Naive thymus-derived CD4-positive, alpha-beta T cell (primary cell): Measurements from ENCODE around the gene ZFYVE9. TPM values are rescaled to one million over a fixed set of nuclear protein-coding genes. Genes with fewer than 3 reads are reported as not detected.

Experiments used
- ATAC-seq: fragments of 150-1000 bp; cut with Tn5 transposase; 2 replicates; pipeline ENCODE4 v1.10.0; 2021; ENCODE audit warnings: mild to moderate bottlenecking, moderate library complexity
- CTCF ChIA-PET: fragments of 350-600 bp; sonication (Branson Sonifier 250); formaldehyde crosslinking; loops from one replicate; lab custom pipeline; 2021; ENCODE audit warnings: antibody characterized with exemption; lab: Charles Lee
- POLR2A ChIA-PET: fragments of 350-600 bp; sonication (Branson Sonifier 250); formaldehyde crosslinking; loops from one replicate; lab custom pipeline; 2021; ENCODE audit warnings: antibody characterized with exemption, inconsistent platforms; lab: Charles Lee
- DNase-seq, 9 donors: peaks; one replicate each; pipeline versions ENCODE4 v3.0.0 to v3.0.0-alpha.2; 2020 to 2022; ENCODE audit warnings: mixed read lengths in 1 of 9
- H3K27ac ChIP-seq: one replicate; pipeline ENCODE4 v1.7.0; 2013; ENCODE audit warnings: mild to moderate bottlenecking, low read depth, low read length, moderate library complexity
- H3K27me3 ChIP-seq, 2 donors: one replicate each; pipeline ENCODE4 v1.7.0; 2013; ENCODE audit warnings: low read length in 2 of 2, mild to moderate bottlenecking in 2 of 2, moderate library complexity in 2 of 2; ENCODE audit not compliant: control insufficient read depth in 2 of 2, insufficient read depth in 2 of 2
- H3K36me3 ChIP-seq, 3 experiments: 1 replicate in 2 of 3; 2 replicates in 1 of 3; pipeline ENCODE4 v1.7.0; 2013; ENCODE audit warnings: low read length in 3 of 3, mild to moderate bottlenecking in 3 of 3, moderate library complexity in 1 of 3; ENCODE audit not compliant: insufficient read depth in 3 of 3, control insufficient read depth in 2 of 3
- H3K4me1 ChIP-seq, 2 donors: one replicate each; pipeline ENCODE4 v1.7.0; 2013; ENCODE audit warnings: low read length in 2 of 2, mild to moderate bottlenecking in 2 of 2, moderate library complexity in 1 of 2; ENCODE audit not compliant: control insufficient read depth in 2 of 2, insufficient read depth in 2 of 2
- H3K4me3 ChIP-seq: 2 replicates; pipeline ENCODE4 v1.7.0; 2013; ENCODE audit warnings: mild to moderate bottlenecking, low read length
- H3K9me3 ChIP-seq, 3 experiments: 1 replicate in 2 of 3; 2 replicates in 1 of 3; pipeline ENCODE4 v1.7.0; 2013; ENCODE audit warnings: low read length in 3 of 3; ENCODE audit not compliant: control insufficient read depth in 2 of 3
- H3K27ac Mint-ChIP-seq, 9 donors: one replicate each; pipeline ENCODE4 v1.8.0; 2020 to 2022; ENCODE audit warnings: mixed read lengths in 9 of 9, mild to moderate bottlenecking in 8 of 9, moderate library complexity in 5 of 9, inconsistent platforms in 2 of 9
- H3K27me3 Mint-ChIP-seq, 5 donors: one replicate each; pipeline ENCODE4 v1.8.0; 2021 to 2022; ENCODE audit warnings: mixed read lengths in 5 of 5, mild to moderate bottlenecking in 1 of 5
- H3K36me3 Mint-ChIP-seq, 5 donors: one replicate each; pipeline ENCODE4 v1.8.0; 2020 to 2022; ENCODE audit warnings: mixed read lengths in 5 of 5, mild to moderate bottlenecking in 3 of 5, inconsistent platforms in 1 of 5
- H3K4me1 Mint-ChIP-seq, 7 donors: one replicate each; pipeline ENCODE4 v1.8.0; 2020 to 2022; ENCODE audit warnings: mixed read lengths in 7 of 7, mild to moderate bottlenecking in 3 of 7, inconsistent platforms in 1 of 7
- H3K4me3 Mint-ChIP-seq, 10 donors: one replicate each; pipeline ENCODE4 v1.8.0; 2020 to 2022; ENCODE audit warnings: mild to moderate bottlenecking in 10 of 10, mixed read lengths in 10 of 10, moderate library complexity in 6 of 10, inconsistent platforms in 2 of 10
- H3K9me3 Mint-ChIP-seq, 11 donors: one replicate each; pipeline ENCODE4 v1.8.0; 2020 to 2022; ENCODE audit warnings: mixed read lengths in 11 of 11, mild to moderate bottlenecking in 4 of 11, inconsistent platforms in 1 of 11, moderate library complexity in 1 of 11
- intact Hi-C, 2 donors: fragments of 100-400 bp; cut with micrococcal nuclease; formaldehyde crosslinking; loops; one replicate each; pipeline ENCODE4 v1.15.1; 2023
- polyA plus RNA-seq, 2 donors: library from polyadenylated mRNA; unstranded; fragments of 300-500 nt; fragmentation: Illumina TruSeq; gene quantifications; one replicate each; pipeline ENCODE4 v1.2.3, GENCODE V29; 2021
- total RNA-seq, 6 experiments: library from RNA in 5 of 6; stranded (reverse) in 5 of 6; gene quantifications; 1 replicate in 5 of 6; 2 replicates in 1 of 6; pipeline ENCODE4 v1.2.3 and lab custom pipeline; 2021 to 2026

The ZFYVE9 gene
- total and polyA plus RNA-seq, 7 experiments from 2014 or later: 1.8 to 13.9 (median 5.0) TPM

DNA sequence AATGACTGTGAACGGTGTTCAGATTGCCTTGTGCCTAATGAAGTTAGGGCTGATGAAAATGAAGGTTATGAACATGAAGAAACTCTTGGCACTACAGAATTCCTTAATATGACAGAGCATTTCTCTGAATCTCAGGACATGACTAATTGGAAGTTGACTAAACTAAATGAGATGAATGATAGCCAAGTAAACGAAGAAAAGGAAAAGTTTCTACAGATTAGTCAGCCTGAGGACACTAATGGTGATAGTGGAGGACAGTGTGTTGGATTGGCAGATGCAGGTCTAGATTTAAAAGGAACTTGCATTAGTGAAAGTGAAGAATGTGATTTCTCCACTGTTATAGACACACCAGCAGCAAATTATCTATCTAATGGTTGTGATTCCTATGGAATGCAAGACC, 96.6 kb downstream of the ZFYVE9 start:
- Mint-ChIP-seq H3K36me3 (peaks cover 0 to 24% (median 12%) of the 10 kb centered on the region in 5 donors), H3K27me3 (peaks cover 0 to 21% (median 0%) of the 10 kb centered on the region in 5 donors), H3K27ac (no peak overlapping the region), H3K4me3 (no peak overlapping the region), H3K4me1 (peaks cover 0 to 17% (median 1%) of the 10 kb centered on the region in 7 donors), H3K9me3 (no peaks in the 10 kb centered on the region)
- Histone ChIP-seq H3K4me3 (no peak overlapping the region), H3K27ac (no peak overlapping the region), H3K27me3 (no peaks in the 10 kb centered on the region), H3K36me3 (no peaks in the 10 kb centered on the region), H3K4me1 (no peaks in the 10 kb centered on the region), H3K9me3 (no peaks in the 10 kb centered on the region)
- CTCF ChIA-PET: no interaction called here
- ATAC-seq (no peak), DNase-seq (no peak)
- intact Hi-C loops: no loop called here
- POLR2A ChIA-PET: no interaction called here

DNA sequence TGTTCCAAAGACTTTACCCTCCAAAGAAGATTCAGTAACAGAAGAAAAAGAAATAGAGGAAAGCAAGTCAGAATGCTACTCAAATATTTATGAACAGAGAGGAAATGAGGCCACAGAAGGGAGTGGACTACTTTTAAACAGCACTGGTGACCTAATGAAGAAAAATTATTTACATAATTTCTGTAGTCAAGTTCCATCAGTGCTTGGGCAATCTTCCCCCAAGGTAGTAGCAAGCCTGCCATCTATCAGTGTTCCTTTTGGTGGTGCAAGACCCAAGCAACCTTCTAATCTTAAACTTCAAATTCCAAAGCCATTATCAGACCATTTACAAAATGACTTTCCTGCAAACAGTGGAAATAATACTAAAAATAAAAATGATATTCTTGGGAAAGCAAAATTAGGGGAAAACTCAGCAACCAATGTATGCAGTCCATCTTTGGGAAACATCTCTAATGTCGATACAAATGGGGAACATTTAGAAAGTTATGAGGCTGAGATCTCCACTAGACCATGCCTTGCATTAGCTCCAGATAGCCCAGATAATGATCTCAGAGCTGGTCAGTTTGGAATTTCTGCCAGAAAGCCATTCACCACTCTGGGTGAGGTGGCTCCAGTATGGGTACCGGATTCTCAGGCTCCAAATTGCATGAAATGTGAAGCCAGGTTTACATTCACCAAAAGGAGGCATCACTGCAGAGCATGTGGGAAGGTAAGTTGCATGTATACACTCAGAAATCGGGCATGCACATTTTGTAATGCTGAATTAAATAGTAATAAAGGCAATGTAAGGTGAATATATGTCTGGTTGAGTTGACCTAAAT, 97.2 kb downstream of the ZFYVE9 start:
- no peaks in the 10 kb centered on the region for H3K9me3 ChIP-seq
- DNase-seq: no peak
- no peaks in the 10 kb centered on the region for H3K4me1 ChIP-seq
- ATAC-seq: no peak
- no peak overlapping the region for H3K4me3 ChIP-seq
- H3K36me3 Mint-ChIP-seq: peaks cover 0 to 20% (median 12%) of the 10 kb centered on the region in 5 donors
- peaks cover 0 to 17% (median 1%) of the 10 kb centered on the region in 7 donors for H3K4me1 Mint-ChIP-seq
- H3K4me3 Mint-ChIP-seq: no peak overlapping the region
- H3K36me3 ChIP-seq: no peaks in the 10 kb centered on the region
- no peaks in the 10 kb centered on the region for H3K9me3 Mint-ChIP-seq
- intact Hi-C loops: no loop called here
- POLR2A ChIA-PET: no interaction called here
- H3K27ac Mint-ChIP-seq: peak overlapping the region in 1 of 9 donors; percentile 23
- H3K27ac ChIP-seq: no peak overlapping the region
- no peaks in the 10 kb centered on the region for H3K27me3 ChIP-seq
- CTCF ChIA-PET: no interaction called here
- H3K27me3 Mint-ChIP-seq: peaks cover 0 to 21% (median 0%) of the 10 kb centered on the region in 5 donors

- no peak overlapping the region for H3K27ac Mint-ChIP-seq
- no peak for DNase-seq
- Histone ChIP-seq H3K27ac (no peak overlapping the region), H3K4me1 (no peaks in the 10 kb centered on the region), H3K27me3 (no peaks in the 10 kb centered on the region), H3K4me3 (no peak overlapping the region), H3K36me3 (no peaks in the 10 kb centered on the region), H3K9me3 (no peaks in the 10 kb centered on the region)
- no peaks in the 10 kb centered on the region for H3K9me3 Mint-ChIP-seq
- no peak overlapping the region for H3K4me3 Mint-ChIP-seq
- H3K4me1 Mint-ChIP-seq: peaks cover 0 to 17% (median 1%) of the 10 kb centered on the region in 7 donors
- CTCF ChIA-PET: no interaction called here
- intact Hi-C loops: no loop called here
- POLR2A ChIA-PET: no interaction called here
- peak; percentile 54 for ATAC-seq
- H3K27me3 Mint-ChIP-seq: peaks cover 0 to 21% (median 0%) of the 10 kb centered on the region in 5 donors
- H3K36me3 Mint-ChIP-seq: peaks cover 0 to 16% (median 12%) of the 10 kb centered on the region in 5 donors
These were observed 97.8 kb downstream of the ZFYVE9 start for GRCh38 chr1:52239708-52240001.

DNA sequence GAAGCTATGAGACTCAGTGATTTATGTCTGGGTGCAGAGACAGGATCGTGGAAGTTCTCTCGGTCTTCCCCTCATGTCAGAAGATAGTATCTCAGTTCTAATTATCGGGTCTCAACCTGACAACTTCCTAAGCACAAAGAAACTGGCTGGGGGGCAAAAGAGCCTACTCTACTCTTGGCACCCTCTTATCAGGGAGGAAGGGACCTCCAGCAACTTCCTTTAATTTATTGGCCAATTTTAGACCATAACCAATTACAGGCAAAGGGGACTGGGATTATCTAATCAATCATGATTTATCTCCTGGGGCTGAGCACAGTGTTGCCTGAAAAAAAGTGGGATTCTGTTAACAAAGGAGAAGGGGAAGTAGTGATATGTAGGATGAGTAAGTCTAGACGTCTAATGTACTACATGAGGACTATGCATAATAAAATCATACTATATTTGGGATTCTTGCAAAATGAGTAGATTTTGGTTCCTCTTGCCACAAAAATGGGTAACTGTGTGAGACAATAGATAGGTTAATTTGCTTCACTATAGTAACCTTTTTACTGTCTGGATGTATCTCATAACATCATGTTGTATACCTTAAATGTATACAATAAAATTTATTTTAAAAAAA, 98.8 kb downstream of the ZFYVE9 start:
- Histone ChIP-seq H3K36me3 (no peaks in the 10 kb centered on the region), H3K27me3 (no peaks in the 10 kb centered on the region), H3K9me3 (no peaks in the 10 kb centered on the region), H3K4me3 (no peak overlapping the region), H3K27ac (no peak overlapping the region), H3K4me1 (no peaks in the 10 kb centered on the region)
- H3K4me3 Mint-ChIP-seq: no peak overlapping the region
- peaks cover 0 to 1% (median 0%) of the 10 kb centered on the region in 11 donors for H3K9me3 Mint-ChIP-seq
- peaks cover 0 to 18% (median 8%) of the 10 kb centered on the region in 5 donors for H3K36me3 Mint-ChIP-seq
- CTCF ChIA-PET: interaction anchor here (0.6 kb wide), 1 partner anchor 356 kb away, joined by 3 read pairs; no protein-coding TSS in a partner anchor
- no peak overlapping the region for H3K27ac Mint-ChIP-seq
- DNase-seq: no peak
- peaks cover 0 to 17% (median 1%) of the 10 kb centered on the region in 7 donors for H3K4me1 Mint-ChIP-seq
- POLR2A ChIA-PET: no interaction called here
- intact Hi-C loops: no loop called here
- peaks cover 0 to 17% (median 0%) of the 10 kb centered on the region in 5 donors for H3K27me3 Mint-ChIP-seq
- ATAC-seq: no peak

GRCh38 chr1:52243221-52243987, 101.5 kb downstream of the ZFYVE9 start:
- POLR2A ChIA-PET: no interaction called here
- peaks cover 0 to 9% (median 0%) of the 10 kb centered on the region in 5 donors for H3K27me3 Mint-ChIP-seq

DNA sequence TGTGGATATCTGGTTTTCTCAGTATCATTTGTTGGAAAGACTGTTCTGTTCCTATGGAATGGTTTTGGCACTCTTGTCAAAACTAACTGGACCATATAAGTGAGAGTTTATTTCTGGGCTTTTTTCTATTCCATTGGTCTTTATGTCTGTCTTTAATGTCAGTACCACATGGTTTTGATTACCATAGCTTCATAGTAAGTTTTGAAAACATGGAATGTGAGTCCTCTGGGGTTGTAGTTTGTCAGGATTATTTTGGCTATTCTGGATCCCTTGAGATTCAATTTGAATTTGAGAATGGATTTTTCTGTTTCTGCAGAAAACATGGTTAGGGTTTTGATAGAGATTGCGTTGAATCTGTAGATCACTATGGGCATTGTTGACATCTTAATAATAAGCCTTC, 107.9 kb downstream of the ZFYVE9 start:
- ATAC-seq: no peak
- Histone ChIP-seq H3K36me3 (no peaks in the 10 kb centered on the region), H3K4me1 (no peaks in the 10 kb centered on the region), H3K27ac (no peak overlapping the region), H3K9me3 (no peaks in the 10 kb centered on the region), H3K27me3 (no peaks in the 10 kb centered on the region), H3K4me3 (no peak overlapping the region)
- Mint-ChIP-seq H3K27ac (no peak overlapping the region), H3K9me3 (peaks cover 0 to 1% (median 0%) of the 10 kb centered on the region in 11 donors), H3K4me3 (no peak overlapping the region), H3K36me3 (peaks cover 0 to 23% (median 15%) of the 10 kb centered on the region in 5 donors), H3K27me3 (peaks cover 0 to 4% (median 0%) of the 10 kb centered on the region in 5 donors), H3K4me1 (peaks cover 0 to 6% (median 1%) of the 10 kb centered on the region in 7 donors)
- intact Hi-C loops: no loop called here
- ChIA-PET POLR2A (no interaction called here), CTCF (no interaction called here)
- no peak for DNase-seq

More at GRCh38 chr1:52243221-52243987, 101.5 kb downstream of the ZFYVE9 start:
- H3K9me3 Mint-ChIP-seq: peaks cover 0 to 1% (median 0%) of the 10 kb centered on the region in 11 donors
- DNase-seq (peak in 1 of 9 donors; percentile 0), ATAC-seq (no peak)
- no peak overlapping the region for H3K4me3 Mint-ChIP-seq
- H3K9me3 ChIP-seq: no peaks in the 10 kb centered on the region
- no peak overlapping the region for H3K27ac Mint-ChIP-seq
- intact Hi-C loops: no loop called here
- no peaks in the 10 kb centered on the region for H3K36me3 ChIP-seq
- H3K4me1 ChIP-seq: no peaks in the 10 kb centered on the region
- H3K4me1 Mint-ChIP-seq: peaks cover 0 to 19% (median 1%) of the 10 kb centered on the region in 7 donors
- H3K4me3 ChIP-seq: no peak overlapping the region
- H3K27ac ChIP-seq: no peak overlapping the region
- H3K36me3 Mint-ChIP-seq: peaks cover 0 to 13% (median 0%) of the 10 kb centered on the region in 5 donors
- H3K27me3 ChIP-seq: no peaks in the 10 kb centered on the region
- CTCF ChIA-PET: no interaction called here
